HCT116 (cell line): ENCODE data around the gene MBOAT1. TPM values are rescaled to one million over a fixed set of nuclear protein-coding genes. Genes with fewer than 3 reads are reported as not detected.

Experiments
- ATAC-seq: fragments of 200-7000 bp; cut with Tn5 transposase; 2 replicates; pipeline ENCODE4 v1.9.1; 2020; ENCODE audit warnings: mild to moderate bottlenecking, moderate library complexity
- BruUV-seq: library from RNA; stranded (reverse); fragments of 400-500 nt; replicated peaks from 2 replicates; lab custom pipeline; 2021; lab: Mats Ljungman, UMichigan
- CTCF ChIA-PET: fragments of 300-600 bp; sonication (Branson Sonifier 250); formaldehyde crosslinking; loops from one replicate; lab custom pipeline; 2021; ENCODE audit warnings: antibody characterized with exemption; lab: Charles Lee
- POLR2A ChIA-PET: fragments of 300-600, 350-600 bp; sonication (Branson Sonifier 250); formaldehyde crosslinking; loops from one replicate; lab custom pipeline; 2021; ENCODE audit warnings: antibody characterized with exemption; lab: Charles Lee
- RAD21 ChIA-PET, 2 experiments: fragments of 300-600 bp; sonication (Branson Sonifier 250); formaldehyde crosslinking; loops; one replicate each; lab custom pipeline; 2023; ENCODE audit warnings: low total read pairs in 2 of 2; ENCODE audit not compliant: uncharacterized antibody in 2 of 2, unreplicated experiment in 2 of 2, low non-redundant PET in 1 of 2; lab: Charles Lee
- DNase-seq: peaks from one replicate; pipeline ENCODE4 v3.0.0-alpha.2; 2010; ENCODE audit warnings: low read depth, low spot score
- H2AFZ ChIP-seq: fragments of 200-600 bp; shearing (Covaris generic), sonication (generic); 2 replicates; pipeline ENCODE4 v1.6.1; 2017; ENCODE audit warnings: low read depth, mixed run types, mixed read lengths, antibody characterized with exemption, low read length; ENCODE audit not compliant: poor library complexity, severe bottlenecking
- H3K27ac ChIP-seq: 2 replicates; pipeline ENCODE4 v1.5.1; 2012; ENCODE audit warnings: low read depth, low read length
- H3K27me3 ChIP-seq: fragments of 200-600 bp; sonication (generic); 2 replicates; pipeline ENCODE4 v1.6.1; 2016; ENCODE audit warnings: mixed run types, low read length, mixed read lengths; ENCODE audit not compliant: insufficient read depth
- H3K36me3 ChIP-seq, 2 experiments: fragments of 200-500 bp in 1 of 2; fragments of 200-600 bp in 1 of 2; sonication (Bioruptor generic) in 1 of 2; sonication (generic) in 1 of 2; 2 replicates each; pipeline versions ENCODE4 v1.5.1 to v1.6.1; 2014 to 2016; ENCODE audit warnings: low read length in 2 of 2, inconsistent platforms in 1 of 2, mixed read lengths in 1 of 2, mixed run types in 1 of 2; ENCODE audit not compliant: insufficient read depth in 2 of 2, control insufficient read depth in 1 of 2
- H3K4me1 ChIP-seq, 2 experiments: fragments of 200-600 bp in 1 of 2; sonication (generic) in 1 of 2; 2 replicates each; pipeline versions ENCODE4 v1.5.1 to v1.6.1; 2012 to 2017; ENCODE audit warnings: low read length in 2 of 2, inconsistent platforms in 1 of 2, mild to moderate bottlenecking in 1 of 2, mixed read lengths in 1 of 2, mixed run types in 1 of 2, moderate library complexity in 1 of 2; ENCODE audit not compliant: insufficient read depth in 2 of 2, control insufficient read depth in 1 of 2
- H3K4me2 ChIP-seq: fragments of 200-600 bp; sonication (generic); 2 replicates; pipeline ENCODE4 v1.6.1; 2017; ENCODE audit warnings: mixed run types, low read length, mixed read lengths
- H3K4me3 ChIP-seq, 2 experiments: fragments of 200-600 bp in 1 of 2; sonication (generic) in 1 of 2; replicated peaks in 1 of 2; 2 replicates each; pipeline ENCODE4 v1.5.1; 2011 to 2016; ENCODE audit warnings: low read length in 2 of 2, control low read depth in 1 of 2, low read depth in 1 of 2, mild to moderate bottlenecking in 1 of 2, mixed read lengths in 1 of 2, mixed run types in 1 of 2
- H3K79me2 ChIP-seq: fragments of 200-600 bp; sonication (generic); 2 replicates; pipeline ENCODE4 v1.6.1; 2017; ENCODE audit warnings: mild to moderate bottlenecking, mixed run types, low read length, moderate library complexity, mixed read lengths; ENCODE audit not compliant: insufficient read depth
- H3K9ac ChIP-seq: fragments of 200-600 bp; sonication (generic); 2 replicates; pipeline ENCODE4 v1.6.1; 2016; ENCODE audit warnings: low read length, mixed read lengths
- H3K9me2 ChIP-seq: fragments of 200-600 bp; sonication (generic), shearing (Covaris generic); 2 replicates; pipeline ENCODE4 v1.6.1; 2017; ENCODE audit warnings: mixed run types, mild to moderate bottlenecking, moderate library complexity; ENCODE audit not compliant: insufficient read depth
- H3K9me3 ChIP-seq, 2 experiments: fragments of 200-500 bp in 1 of 2; fragments of 200-600 bp in 1 of 2; sonication (Bioruptor generic) in 1 of 2; sonication (generic) in 1 of 2; 2 replicates each; pipeline ENCODE4 v1.6.1; 2014 to 2017; ENCODE audit warnings: low read length in 2 of 2, mixed read lengths in 2 of 2, inconsistent platforms in 1 of 2, low read depth in 1 of 2, mild to moderate bottlenecking in 1 of 2, mixed run types in 1 of 2, moderate library complexity in 1 of 2; ENCODE audit not compliant: control insufficient read depth in 1 of 2, insufficient read depth in 1 of 2
- H4K20me1 ChIP-seq: fragments of 200-600 bp; sonication (generic), shearing (Covaris generic); 2 replicates; pipeline ENCODE4 v1.6.1; 2017; ENCODE audit warnings: mixed run types, mild to moderate bottlenecking, moderate library complexity; ENCODE audit not compliant: insufficient read depth
- CBX3 ChIP-seq: IDR thresholded peaks from 2 replicates; pipeline ENCODE4 v1.6.1; 2012; ENCODE audit warnings: low read depth
- CEBPB ChIP-seq: IDR thresholded peaks from 2 replicates; pipeline ENCODE4 v1.6.1; 2012; ENCODE audit warnings: low read depth
- ELF1 ChIP-seq: IDR thresholded peaks from 2 replicates; pipeline ENCODE4 v1.6.1; 2012; ENCODE audit warnings: low read depth, borderline replicate concordance
- EZH2 ChIP-seq: fragments of 200-600 bp; sonication (generic); IDR thresholded peaks from 2 replicates; pipeline ENCODE4 v1.6.1; 2017; ENCODE audit warnings: antibody characterized with exemption, mixed run types
- FOSL1 ChIP-seq: IDR thresholded peaks from 2 replicates; pipeline ENCODE4 v1.6.1; 2012; ENCODE audit warnings: low read depth
- JUND ChIP-seq: IDR thresholded peaks from 2 replicates; pipeline ENCODE4 v1.6.1; 2012
- POLR2AphosphoS5 ChIP-seq: IDR thresholded peaks from 2 replicates; pipeline ENCODE4 v1.6.1; 2011; ENCODE audit warnings: mild to moderate bottlenecking, low read depth, low read length, moderate library complexity
- RAD21 ChIP-seq: IDR thresholded peaks from 2 replicates; pipeline ENCODE4 v1.6.1; 2012; ENCODE audit warnings: low read depth, mild to moderate bottlenecking
- SP1 ChIP-seq: IDR thresholded peaks from 2 replicates; pipeline ENCODE4 v1.6.1; 2012; ENCODE audit warnings: low read depth
- SRF ChIP-seq: IDR thresholded peaks from 2 replicates; pipeline ENCODE4 v1.6.1; 2012; ENCODE audit warnings: low read depth
- YY1 ChIP-seq: IDR thresholded peaks from 2 replicates; pipeline ENCODE4 v1.6.1; 2011; ENCODE audit warnings: low read length, low read depth, moderate library complexity, mild to moderate bottlenecking; ENCODE audit not compliant: insufficient replicate concordance; ENCODE audit errors: extremely low read depth
- ZNF274 ChIP-seq: fragments of 200-500 bp; sonication (Bioruptor generic); IDR thresholded peaks from 2 replicates; pipeline ENCODE4 v1.6.1; 2014; ENCODE audit warnings: mild to moderate bottlenecking, low read depth, low read length, inconsistent platforms
- intact Hi-C: fragments of 100-400 bp; cut with micrococcal nuclease; formaldehyde crosslinking; loops from 2 replicates; pipeline ENCODE4 v1.10.0; 2022
- total RNA-seq: library from RNA; stranded (reverse); gene quantifications from one replicate; pipeline ENCODE4 v1.2.1, GENCODE V29; 2021; ENCODE audit not compliant: unreplicated experiment

Gene MBOAT1
- total RNA-seq, 1 experiment from 2014 or later: 11.7 TPM

DNA sequence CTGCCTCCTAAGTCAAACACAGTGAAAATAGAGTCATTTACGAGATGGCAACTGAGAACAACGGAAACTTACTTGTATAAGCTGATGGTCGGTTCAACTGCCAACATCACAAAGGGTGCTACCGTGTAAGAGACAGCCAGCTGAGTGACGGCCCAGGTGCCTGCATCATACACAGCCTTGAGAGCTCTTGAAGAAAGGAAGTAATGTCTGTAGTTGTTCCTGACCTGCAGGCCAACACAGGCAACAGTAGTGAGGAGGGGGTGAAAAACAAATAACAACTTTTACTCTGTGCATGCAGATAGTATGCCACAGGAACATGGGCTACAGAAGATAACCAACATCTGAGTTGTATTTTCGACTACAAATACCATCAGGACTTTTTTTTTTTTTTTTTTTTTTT, 102.7 kb downstream of the MBOAT1 start:
- CTCF ChIA-PET: no interaction called here
- Histone ChIP-seq H3K9me3 (no peaks in the 10 kb centered on the region), H3K9me2 (no peaks in the 10 kb centered on the region)
- TF ChIP-seq YY1: no peak
- TF ChIP-seq, all 23 proteins: peak for 0
- H3K79me2 ChIP-seq: no peaks in the 10 kb centered on the region
- BruUV-seq: no TSS peak
- DNase-seq: no peak
- no peak overlapping the region for H3K4me3 ChIP-seq
- H3K9ac ChIP-seq: no peak overlapping the region
- ChIA-PET POLR2A (no interaction called here), RAD21 (no interaction called here)
- no peak overlapping the region for H3K27ac ChIP-seq
- H3K4me2 ChIP-seq: no peak overlapping the region
- H3K36me3 ChIP-seq: no peaks in the 10 kb centered on the region
- ATAC-seq: no peak
- H3K4me1 ChIP-seq: no peaks in the 10 kb centered on the region
- intact Hi-C loops: no loop called here
- no peaks in the 10 kb centered on the region for H3K27me3 ChIP-seq
- H4K20me1 ChIP-seq: no peaks in the 10 kb centered on the region
- no peak overlapping the region for H2AFZ ChIP-seq

DNA sequence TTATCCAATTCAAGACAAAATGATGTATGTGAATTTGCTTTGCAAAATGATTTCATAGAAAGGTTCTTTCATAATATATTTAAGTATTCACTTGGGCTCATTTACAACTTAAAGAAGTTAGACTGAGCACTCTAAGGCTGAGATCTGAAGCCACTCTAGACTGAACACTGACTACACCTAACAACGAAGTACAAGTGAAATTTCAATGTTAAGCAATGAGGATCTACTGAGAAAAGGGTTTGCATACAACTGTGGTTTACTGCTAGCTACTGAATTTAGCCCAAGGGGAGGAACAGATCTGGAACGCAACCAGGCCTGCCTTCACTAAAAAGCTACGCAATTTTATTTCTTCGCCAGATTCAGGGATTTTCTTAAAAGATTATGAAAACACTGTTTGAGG, 106.4 kb downstream of the MBOAT1 start:
- Histone ChIP-seq H3K9me3 (no peaks in the 10 kb centered on the region), H3K4me2 (no peak overlapping the region), H3K9me2 (no peaks in the 10 kb centered on the region), H3K36me3 (no peaks in the 10 kb centered on the region), H3K4me3 (no peak overlapping the region), H3K4me1 (no peaks in the 10 kb centered on the region), H3K79me2 (no peaks in the 10 kb centered on the region), H2AFZ (no peak overlapping the region), H4K20me1 (no peaks in the 10 kb centered on the region), H3K9ac (no peak overlapping the region), H3K27me3 (no peaks in the 10 kb centered on the region), H3K27ac (no peak overlapping the region)
- TF ChIP-seq CBX3 (no peak), FOSL1 (no peak)
- BruUV-seq: no TSS peak
- POLR2A ChIA-PET: no interaction called here
- no peak for DNase-seq
- ATAC-seq: no peak
- RAD21 ChIA-PET: no interaction called here
- intact Hi-C loops: no loop called here
- CTCF ChIA-PET: no interaction called here

DNA sequence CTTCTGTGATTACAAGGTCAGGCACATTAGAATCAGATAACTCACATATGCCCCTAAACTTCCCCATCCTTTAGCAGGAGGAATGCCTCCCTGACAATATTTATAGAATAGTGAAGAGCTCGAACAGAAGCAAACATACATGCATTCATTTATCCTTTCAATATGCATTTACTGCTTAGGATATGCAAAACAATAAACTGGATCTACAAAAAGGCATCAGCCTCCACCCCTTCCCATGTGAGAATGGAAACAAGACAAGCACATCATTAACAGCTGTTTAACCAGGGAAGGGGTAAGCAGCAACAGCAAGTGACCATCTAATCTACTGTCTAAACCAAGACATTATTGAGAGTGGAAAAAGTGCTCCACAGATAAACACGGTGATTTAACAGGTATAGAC, 107.6 kb downstream of the MBOAT1 start:
- no peak for DNase-seq
- H3K9ac ChIP-seq: no peak overlapping the region
- POLR2A ChIA-PET: no interaction called here
- H3K27me3 ChIP-seq: no peaks in the 10 kb centered on the region
- H3K9me2 ChIP-seq: no peaks in the 10 kb centered on the region
- no peak overlapping the region for H3K4me2 ChIP-seq
- TF ChIP-seq SP1 (no peak), EZH2 (no peak), POLR2AphosphoS5 (no peak), ZNF274 (no peak), JUND (no peak), ELF1 (no peak), YY1 (no peak), FOSL1 (no peak), RAD21 (no peak), CEBPB (no peak), SRF (no peak)
- intact Hi-C loops: no loop called here
- no peaks in the 10 kb centered on the region for H3K4me1 ChIP-seq
- CTCF ChIA-PET: no interaction called here
- H3K79me2 ChIP-seq: no peaks in the 10 kb centered on the region
- BruUV-seq: no TSS peak
- H2AFZ ChIP-seq: no peak overlapping the region
- ATAC-seq: no peak
- RAD21 ChIA-PET: no interaction called here
- H3K27ac ChIP-seq: no peak overlapping the region
- no peaks in the 10 kb centered on the region for H3K36me3 ChIP-seq
- H3K9me3 ChIP-seq: no peaks in the 10 kb centered on the region
- H4K20me1 ChIP-seq: no peaks in the 10 kb centered on the region
- no peak overlapping the region for H3K4me3 ChIP-seq
